ENCODE data around the gene SLITRK1. TPM values are rescaled to one million over a fixed set of nuclear protein-coding genes. Genes with fewer than 3 reads are reported as not detected.

Gene SLITRK1
- polyA plus RNA-seq, 3 donors = not detected

GRCh38 chr13:83890358-83890757 is 8.1 kb upstream of the SLITRK1 start:
- Histone ChIP-seq H3K27ac (ENCODE audit: low read depth in 1 of 2, low read length in 2 of 2) (no peak overlapping the region), H3K9ac (ENCODE audit: insufficient read depth, low read length, poor library complexity, severe bottlenecking) (no peak overlapping the region), H3K4me1 (ENCODE audit: control insufficient read depth in 1 of 2, insufficient read depth in 2 of 2, low read length in 2 of 2) (no peaks in the 10 kb centered on the region), H2AFZ (ENCODE audit: insufficient read depth, low read depth, low read length, poor library complexity, severe bottlenecking) (no peak overlapping the region), H3K4me2 (replicated peaks; ENCODE audit: extremely low read depth, low read length, poor library complexity, severe bottlenecking) (no peak overlapping the region), H3K9me3 (replicated peaks in 1 of 2; ENCODE audit: control insufficient read depth in 1 of 2, insufficient read depth in 1 of 2, low read length in 2 of 2) (peaks cover 0 to 3% of the 10 kb centered on the region in 2 donors), H3K79me2 (ENCODE audit: insufficient read depth, low read length) (no peaks in the 10 kb centered on the region), H3K4me3 (replicated peaks in 1 of 3; ENCODE audit: low read depth in 2 of 3, low read length in 3 of 3) (no peak overlapping the region), H3K36me3 (replicated peaks in 1 of 2; ENCODE audit: control insufficient read depth in 1 of 2, insufficient read depth in 2 of 2, low read length in 2 of 2) (no peaks in the 10 kb centered on the region), H3K27me3 (ENCODE audit: control insufficient read depth in 2 of 2, insufficient read depth in 2 of 2, low read length in 2 of 2) (no peaks in the 10 kb centered on the region), H4K20me1 (ENCODE audit: insufficient read depth, low read length) (no peaks in the 10 kb centered on the region)
- 90% methylated on average over 3 of the region's 3 CpGs for WGBS (ENCODE audit: insufficient coverage)
- Mint-ChIP-seq H3K36me3 (no peaks in the 10 kb centered on the region), H3K4me1 (no peaks in the 10 kb centered on the region), H3K27ac (no peak overlapping the region), H3K4me3 (no peak overlapping the region), H3K9me3 (no peaks in the 10 kb centered on the region), H3K27me3 (ENCODE audit: low read depth in 3 of 3) (no peaks in the 10 kb centered on the region)
- DNase-seq = no peak
- intact Hi-C loops (cut with micrococcal nuclease) = no loop called here
- no peak for TF ChIP-seq CTCF (IDR thresholded peaks at IDR 0.05)

GRCh38 chr13:83884141-83884540 is 1.9 kb upstream of the SLITRK1 start:
- peaks cover 31 to 49% of the 10 kb centered on the region in 2 donors for H3K27me3 ChIP-seq (ENCODE audit: control insufficient read depth in 2 of 2, insufficient read depth in 2 of 2, low read length in 2 of 2)
- Mint-ChIP-seq H3K27ac (no peak overlapping the region), H3K4me1 (peaks cover 5% of the 10 kb centered on the region), H3K36me3 (no peaks in the 10 kb centered on the region), H3K4me3 (no peak overlapping the region), H3K9me3 (peaks cover 0 to 23% (median 11%) of the 10 kb centered on the region in 7 donors), H3K27me3 (ENCODE audit: low read depth in 3 of 3) (peaks cover 48 to 51% (median 49%) of the 10 kb centered on the region in 3 donors)
- no peaks in the 10 kb centered on the region for H3K4me1 ChIP-seq (ENCODE audit: control insufficient read depth in 1 of 2, insufficient read depth in 2 of 2, low read length in 2 of 2)
- TF ChIP-seq CTCF (IDR thresholded peaks at IDR 0.05) = no peak
- H3K27ac ChIP-seq (ENCODE audit: low read depth in 1 of 2, low read length in 2 of 2) = no peak overlapping the region
- H2AFZ ChIP-seq (ENCODE audit: insufficient read depth, low read depth, low read length, poor library complexity, severe bottlenecking) = no peak overlapping the region
- H3K9ac ChIP-seq (ENCODE audit: insufficient read depth, low read length, poor library complexity, severe bottlenecking) = no peak overlapping the region
- H4K20me1 ChIP-seq (ENCODE audit: insufficient read depth, low read length) = no peaks in the 10 kb centered on the region
- no peaks in the 10 kb centered on the region for H3K36me3 ChIP-seq (replicated peaks in 1 of 2; ENCODE audit: control insufficient read depth in 1 of 2, insufficient read depth in 2 of 2, low read length in 2 of 2)
- no peaks in the 10 kb centered on the region for H3K79me2 ChIP-seq (ENCODE audit: insufficient read depth, low read length)
- intact Hi-C loops (cut with micrococcal nuclease) = no loop called here
- no peak overlapping the region for H3K4me3 ChIP-seq (replicated peaks in 1 of 3; ENCODE audit: low read depth in 2 of 3, low read length in 3 of 3)
- H3K9me3 ChIP-seq (replicated peaks in 1 of 2; ENCODE audit: control insufficient read depth in 1 of 2, insufficient read depth in 1 of 2, low read length in 2 of 2) = peaks cover 2 to 23% of the 10 kb centered on the region in 2 donors
- H3K4me2 ChIP-seq (replicated peaks; ENCODE audit: extremely low read depth, low read length, poor library complexity, severe bottlenecking) = no peak overlapping the region
- DNase-seq = no peak
